CD4-positive, CD25-positive, alpha-beta regulatory T cell (primary cell): ENCODE data around the gene MEF2D. TPM values are rescaled to one million over a fixed set of nuclear protein-coding genes. Genes with fewer than 3 reads are reported as not detected.
A peak's percentile ranks its signal among the peaks of the same experiment; 100 is the strongest.

Experiments used
- ATAC-seq, 2 donors: fragments of 150-1000 bp; cut with Tn5 transposase; one replicate each; pipeline ENCODE4 v1.10.0; 2021; ENCODE audit warnings: low read depth in 2 of 2, moderate number of reproducible peaks in 2 of 2, moderate library complexity in 1 of 2
- DNase-seq, 3 donors: peaks; one replicate each; pipeline versions ENCODE4 v3.0.0 to v3.0.0-alpha.2; 2012 to 2022; ENCODE audit warnings: mixed read lengths in 1 of 3
- H3K27ac ChIP-seq: one replicate; pipeline ENCODE4 v1.7.0; 2013; ENCODE audit warnings: mild to moderate bottlenecking, low read length; ENCODE audit not compliant: insufficient read depth, poor library complexity, severe bottlenecking
- H3K27me3 ChIP-seq: one replicate; pipeline ENCODE4 v1.7.0; 2013; ENCODE audit warnings: low read length; ENCODE audit not compliant: control insufficient read depth, insufficient read depth
- H3K36me3 ChIP-seq: one replicate; pipeline ENCODE4 v1.7.0; 2013; ENCODE audit warnings: mild to moderate bottlenecking, low read length, moderate library complexity; ENCODE audit not compliant: control insufficient read depth, insufficient read depth
- H3K4me1 ChIP-seq: 2 replicates; pipeline ENCODE4 v1.7.0; 2013; ENCODE audit warnings: mild to moderate bottlenecking, low read length; ENCODE audit not compliant: insufficient read depth, control insufficient read depth, poor library complexity, severe bottlenecking
- H3K4me3 ChIP-seq: one replicate; pipeline ENCODE4 v1.7.0; 2013; ENCODE audit warnings: low read depth, mild to moderate bottlenecking, low read length, moderate library complexity
- H3K9me3 ChIP-seq, 2 experiments: 1 replicate in 1 of 2; 2 replicates in 1 of 2; pipeline ENCODE4 v1.7.0; 2013; ENCODE audit warnings: low read length in 2 of 2, mild to moderate bottlenecking in 1 of 2, moderate library complexity in 1 of 2; ENCODE audit not compliant: control insufficient read depth in 2 of 2
- H3K27ac Mint-ChIP-seq, 3 donors: one replicate each; pipeline ENCODE4 v1.8.0; 2020 to 2022; ENCODE audit warnings: mild to moderate bottlenecking in 3 of 3, mixed read lengths in 3 of 3, moderate library complexity in 2 of 3
- H3K27me3 Mint-ChIP-seq: one replicate; pipeline ENCODE4 v1.8.0; 2022; ENCODE audit warnings: mild to moderate bottlenecking, mixed read lengths
- H3K36me3 Mint-ChIP-seq: one replicate; pipeline ENCODE4 v1.8.0; 2020; ENCODE audit warnings: mixed read lengths
- H3K4me1 Mint-ChIP-seq, 4 donors: one replicate each; pipeline ENCODE4 v1.8.0; 2020 to 2022; ENCODE audit warnings: mixed read lengths in 4 of 4, mild to moderate bottlenecking in 1 of 4
- H3K4me3 Mint-ChIP-seq, 4 donors: one replicate each; pipeline ENCODE4 v1.8.0; 2020 to 2022; ENCODE audit warnings: mild to moderate bottlenecking in 4 of 4, mixed read lengths in 4 of 4, moderate library complexity in 3 of 4
- H3K9me3 Mint-ChIP-seq, 7 donors: one replicate each; pipeline ENCODE4 v1.8.0; 2020 to 2022; ENCODE audit warnings: mixed read lengths in 7 of 7, mild to moderate bottlenecking in 3 of 7, moderate library complexity in 2 of 7
- polyA plus RNA-seq, 4 donors: library from polyadenylated mRNA; unstranded; fragments of 300-500 nt; fragmentation: Illumina TruSeq; gene quantifications; one replicate each; pipeline ENCODE4 v1.2.3, GENCODE V29; 2021
- total RNA-seq: library from RNA; stranded (reverse); gene quantifications from one replicate; pipeline ENCODE4 v1.2.3, GENCODE V29; 2022

MEF2D gene
- total and polyA plus RNA-seq, 5 donors from 2014 or later, result 4.6 to 186 (median 7.0) TPM

DNA sequence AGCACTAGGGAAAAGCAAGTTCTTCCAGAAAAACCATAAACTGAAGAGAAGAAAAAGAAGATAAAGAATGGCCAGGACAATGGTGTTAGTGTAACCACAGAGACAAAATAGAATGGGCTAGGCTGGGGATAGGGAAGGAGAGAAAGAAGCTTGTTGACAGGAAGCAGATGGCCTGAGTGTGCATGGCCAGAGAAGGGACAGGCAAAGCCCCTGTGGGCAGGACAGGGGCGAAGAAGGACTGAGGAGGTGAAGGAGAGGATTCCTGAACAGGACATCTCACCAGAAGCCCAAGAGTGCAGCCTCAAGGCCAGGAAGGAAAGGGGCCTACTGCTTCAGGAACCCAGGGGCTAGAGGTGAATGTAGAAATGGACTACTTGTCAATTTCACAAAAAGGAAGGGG lies 42.5 kb upstream of the MEF2D start:
- Mint-ChIP-seq H3K4me3 (no peak overlapping the region), H3K27me3 (no peaks in the 10 kb centered on the region), H3K27ac (peak overlapping the region in 2 of 3 donors; percentile 49 to 67), H3K9me3 (no peaks in the 10 kb centered on the region), H3K4me1 (peaks cover 0 to 2% (median 0%) of the 10 kb centered on the region in 4 donors), H3K36me3 (no peaks in the 10 kb centered on the region)
- Histone ChIP-seq H3K9me3 (no peaks in the 10 kb centered on the region), H3K4me3 (no peak overlapping the region), H3K36me3 (no peaks in the 10 kb centered on the region), H3K4me1 (no peaks in the 10 kb centered on the region), H3K27me3 (no peaks in the 10 kb centered on the region), H3K27ac (no peak overlapping the region)
- ATAC-seq (no peak), DNase-seq (no peak)

DNA sequence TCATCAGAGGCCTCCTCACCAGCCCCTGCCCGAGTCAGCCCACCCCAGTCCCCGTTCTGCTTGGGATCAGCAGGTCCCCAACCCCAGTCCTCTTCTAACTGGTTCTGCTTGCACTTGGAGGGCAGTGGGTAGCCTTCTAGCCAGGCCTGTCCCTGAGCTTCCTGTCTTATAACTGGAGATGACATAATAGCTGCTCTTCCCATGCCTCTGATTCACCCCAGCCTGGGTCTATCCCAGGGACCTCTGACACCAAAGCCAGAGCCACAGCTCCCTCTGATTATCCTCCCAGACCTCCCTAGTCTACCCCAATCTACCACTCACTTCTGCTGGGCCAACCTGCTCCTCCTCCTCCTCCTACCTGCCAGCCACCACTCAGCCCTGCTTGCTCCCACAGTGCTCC lies 40.4 kb upstream of the MEF2D start:
- H3K27ac Mint-ChIP-seq, result peak overlapping the region in 1 of 3 donors; percentile 37
- H3K9me3 ChIP-seq, result no peaks in the 10 kb centered on the region
- H3K4me1 Mint-ChIP-seq, result peaks cover 0 to 2% (median 0%) of the 10 kb centered on the region in 4 donors
- H3K4me3 Mint-ChIP-seq, result no peak overlapping the region
- no peak overlapping the region for H3K27ac ChIP-seq
- H3K27me3 Mint-ChIP-seq, result no peaks in the 10 kb centered on the region
- no peak for DNase-seq
- no peaks in the 10 kb centered on the region for H3K36me3 ChIP-seq
- H3K36me3 Mint-ChIP-seq, result no peaks in the 10 kb centered on the region
- no peak for ATAC-seq
- H3K4me3 ChIP-seq, result no peak overlapping the region
- no peaks in the 10 kb centered on the region for H3K9me3 Mint-ChIP-seq
- no peaks in the 10 kb centered on the region for H3K27me3 ChIP-seq
- no peaks in the 10 kb centered on the region for H3K4me1 ChIP-seq

DNA sequence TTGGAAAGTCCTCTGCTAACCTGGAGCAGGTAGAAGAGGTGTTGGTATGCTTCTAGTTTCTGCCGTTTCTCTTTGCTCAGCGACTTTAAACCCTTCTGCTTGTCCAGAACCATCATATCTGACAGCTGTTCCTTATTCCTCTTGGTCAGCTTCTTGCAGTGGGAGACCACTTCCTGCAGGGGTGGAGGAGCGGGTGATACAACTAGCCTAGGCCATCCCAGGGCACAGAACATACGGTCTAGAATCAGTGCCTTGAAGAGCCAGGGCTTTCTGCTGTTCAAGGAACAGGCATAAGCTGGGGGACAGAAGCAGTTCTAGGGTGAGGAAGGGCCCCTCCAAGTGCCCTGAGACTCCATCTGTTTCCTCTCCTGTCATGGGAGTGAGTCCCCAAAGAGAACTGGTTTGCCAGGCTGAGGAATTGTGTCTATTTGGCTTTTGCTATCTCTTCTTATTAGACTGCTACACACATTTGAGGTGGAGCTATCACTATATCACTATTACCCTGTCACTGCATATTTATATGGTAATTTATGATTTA lies 39.3 kb upstream of the MEF2D start:
- no peaks in the 10 kb centered on the region for H3K4me1 ChIP-seq
- no peak overlapping the region for H3K27ac ChIP-seq
- no peaks in the 10 kb centered on the region for H3K9me3 Mint-ChIP-seq
- no peaks in the 10 kb centered on the region for H3K36me3 ChIP-seq
- no peak for ATAC-seq
- H3K4me1 Mint-ChIP-seq, result peaks cover 0 to 2% (median 0%) of the 10 kb centered on the region in 4 donors
- H3K27me3 ChIP-seq, result no peaks in the 10 kb centered on the region
- no peak overlapping the region for H3K4me3 ChIP-seq
- no peak overlapping the region for H3K4me3 Mint-ChIP-seq
- peak overlapping the region in 1 of 3 donors; percentile 68 for H3K27ac Mint-ChIP-seq
- no peaks in the 10 kb centered on the region for H3K9me3 ChIP-seq
- H3K36me3 Mint-ChIP-seq, result no peaks in the 10 kb centered on the region
- no peaks in the 10 kb centered on the region for H3K27me3 Mint-ChIP-seq
- DNase-seq, result no peak

DNA sequence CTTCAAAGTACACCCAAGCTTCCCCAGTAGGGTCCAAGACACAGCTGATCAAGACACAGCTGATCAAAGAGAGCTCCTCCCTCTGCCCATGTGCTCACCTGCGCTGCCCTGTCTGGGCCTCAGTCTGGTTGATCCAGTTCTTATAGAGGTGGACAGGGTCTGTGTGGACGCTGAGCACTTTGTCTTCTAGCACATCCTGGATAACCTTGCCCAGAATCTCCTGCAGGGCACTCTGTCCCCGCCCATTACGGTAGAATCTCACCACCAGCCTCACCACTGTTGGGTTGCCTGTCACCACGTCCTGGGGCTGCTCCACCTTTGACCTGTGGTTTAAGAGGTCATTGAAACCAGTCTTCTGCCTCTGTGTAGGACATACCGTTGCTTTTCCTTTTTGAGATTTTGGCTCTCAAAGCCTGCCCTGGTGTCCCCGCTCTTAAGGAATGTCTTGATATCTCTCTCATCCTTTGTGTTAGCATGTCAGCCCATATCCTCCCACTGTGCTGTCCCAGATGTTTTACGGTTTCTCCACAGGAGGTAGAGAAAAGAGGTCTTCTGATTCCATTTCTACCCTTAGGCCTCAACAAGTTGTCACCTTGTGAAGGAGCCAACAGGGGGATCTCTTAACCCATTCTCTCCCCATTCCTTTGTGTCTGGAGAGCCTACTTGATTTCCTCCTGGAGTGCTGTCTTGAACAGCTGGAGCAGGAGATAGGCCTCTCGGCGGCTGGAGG lies 38.3 kb upstream of the MEF2D start:
- Histone ChIP-seq H3K4me3 (no peak overlapping the region), H3K9me3 (no peaks in the 10 kb centered on the region), H3K4me1 (no peaks in the 10 kb centered on the region), H3K36me3 (no peaks in the 10 kb centered on the region), H3K27ac (no peak overlapping the region), H3K27me3 (no peaks in the 10 kb centered on the region)
- ATAC-seq (no peak), DNase-seq (no peak)
- Mint-ChIP-seq H3K4me1 (peaks cover 0 to 2% (median 0%) of the 10 kb centered on the region in 4 donors), H3K9me3 (no peaks in the 10 kb centered on the region), H3K27ac (peak overlapping the region in 2 of 3 donors; percentile 43 to 68), H3K27me3 (no peaks in the 10 kb centered on the region), H3K36me3 (no peaks in the 10 kb centered on the region), H3K4me3 (no peak overlapping the region)

DNA sequence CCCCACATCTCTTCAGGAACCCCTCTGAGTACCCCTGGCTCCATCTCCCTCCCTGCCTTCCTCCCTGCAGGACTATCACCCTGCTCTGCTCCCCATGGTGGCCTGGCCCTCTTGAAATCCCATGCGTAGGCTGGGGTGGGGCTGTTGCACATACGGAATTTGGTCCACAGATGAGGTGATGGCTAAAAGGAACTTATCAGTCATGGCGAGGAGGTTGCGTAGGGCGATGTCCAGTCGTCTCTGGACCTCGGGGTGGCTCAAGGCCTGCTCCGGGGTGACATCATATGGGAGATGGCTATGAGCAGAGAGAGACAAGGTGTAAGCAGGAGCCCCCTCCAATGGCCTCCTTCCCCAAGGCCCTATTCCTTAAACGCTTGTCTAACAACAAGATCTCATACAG lies 36.5 kb upstream of the MEF2D start:
- Histone ChIP-seq H3K4me1 (no peaks in the 10 kb centered on the region), H3K27me3 (no peaks in the 10 kb centered on the region), H3K27ac (no peak overlapping the region), H3K9me3 (no peaks in the 10 kb centered on the region), H3K4me3 (no peak overlapping the region), H3K36me3 (no peaks in the 10 kb centered on the region)
- Mint-ChIP-seq H3K27me3 (no peaks in the 10 kb centered on the region), H3K9me3 (no peaks in the 10 kb centered on the region), H3K4me3 (peak overlapping the region in 1 of 4 donors; percentile 75), H3K27ac (peak overlapping the region in 2 of 3 donors; percentile 30 to 47), H3K36me3 (no peaks in the 10 kb centered on the region), H3K4me1 (peaks cover 0 to 2% (median 0%) of the 10 kb centered on the region in 4 donors)
- ATAC-seq (no peak), DNase-seq (no peak)

DNA sequence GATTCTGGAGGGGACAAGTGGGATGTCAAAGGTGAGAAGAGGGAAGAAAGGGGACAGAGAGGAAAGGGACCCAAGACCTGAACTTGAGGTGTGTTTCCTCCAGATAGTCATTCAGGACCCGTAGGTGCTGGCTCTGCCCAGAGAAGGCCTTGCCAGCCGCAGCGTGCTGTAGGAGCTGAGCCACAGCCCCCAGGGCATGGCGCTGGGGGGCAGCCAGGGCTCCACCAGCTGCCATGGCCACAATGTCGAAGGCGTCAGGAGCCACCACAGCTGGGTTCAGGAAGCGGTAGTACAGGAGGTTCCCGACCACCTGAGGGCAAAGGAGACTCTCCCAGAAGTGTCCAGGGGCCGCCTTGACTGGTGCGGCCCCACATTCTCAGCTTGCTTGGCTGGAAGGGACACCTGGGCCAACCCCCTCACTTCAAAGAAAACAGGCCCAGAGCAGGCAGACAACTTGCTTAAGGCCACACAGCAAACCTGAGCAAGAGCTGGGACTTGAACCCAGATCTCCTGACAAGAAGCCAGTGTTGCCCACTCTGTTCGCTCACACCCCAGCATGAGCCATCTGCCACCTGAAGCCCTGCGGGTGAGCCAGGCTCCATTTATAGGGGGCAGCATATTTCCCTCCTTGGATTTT lies 34.0 kb upstream of the MEF2D start:
- no peaks in the 10 kb centered on the region for H3K36me3 ChIP-seq
- Mint-ChIP-seq H3K4me1 (peaks cover 0 to 2% (median 0%) of the 10 kb centered on the region in 4 donors), H3K4me3 (no peak overlapping the region), H3K36me3 (no peaks in the 10 kb centered on the region), H3K9me3 (no peaks in the 10 kb centered on the region), H3K27ac (peak overlapping the region in 1 of 3 donors; percentile 86), H3K27me3 (no peaks in the 10 kb centered on the region)
- H3K4me3 ChIP-seq, result no peak overlapping the region
- DNase-seq (no peak), ATAC-seq (no peak)
- no peaks in the 10 kb centered on the region for H3K4me1 ChIP-seq
- no peak overlapping the region for H3K27ac ChIP-seq
- no peaks in the 10 kb centered on the region for H3K9me3 ChIP-seq
- no peaks in the 10 kb centered on the region for H3K27me3 ChIP-seq

DNA sequence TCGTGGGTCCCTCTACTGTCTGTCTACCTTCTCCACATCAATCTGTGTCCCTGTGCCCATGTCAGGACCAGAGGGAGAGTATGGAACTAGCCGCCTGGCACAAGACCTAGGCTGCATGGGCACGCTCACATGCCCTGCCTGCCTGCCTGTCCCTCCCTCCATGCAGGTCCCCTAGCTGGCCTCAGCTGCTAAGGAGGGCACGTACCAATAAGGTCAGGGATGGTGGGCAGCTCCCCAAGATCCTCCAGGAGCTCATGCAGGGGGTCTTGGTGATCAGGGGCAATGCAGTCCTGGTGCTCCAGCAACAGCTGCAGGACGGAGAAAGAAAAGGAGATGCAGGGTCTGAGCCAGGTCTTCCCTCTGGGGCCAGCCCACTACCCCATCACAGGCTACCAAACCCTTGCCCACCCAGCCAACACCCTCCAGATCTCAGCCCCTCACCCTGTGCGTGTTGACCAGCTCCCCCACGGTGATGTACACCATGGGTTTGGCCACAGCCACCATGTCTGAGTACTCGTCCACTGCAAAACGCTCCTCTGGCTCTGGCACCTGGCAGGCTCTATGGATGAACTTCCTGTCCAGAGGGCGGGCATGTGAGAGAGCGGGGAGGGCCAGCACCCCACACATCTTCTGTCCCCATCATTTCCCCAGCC lies 33.1 kb upstream of the MEF2D start:
- no peaks in the 10 kb centered on the region for H3K36me3 ChIP-seq
- no peaks in the 10 kb centered on the region for H3K9me3 ChIP-seq
- H3K4me1 ChIP-seq, result peaks cover 2% of the 10 kb centered on the region
- no peak overlapping the region for H3K4me3 ChIP-seq
- DNase-seq (no peak), ATAC-seq (no peak)
- Mint-ChIP-seq H3K4me3 (no peak overlapping the region), H3K4me1 (peaks cover under 1 to 5% (median 2%) of the 10 kb centered on the region in 4 donors), H3K27me3 (no peaks in the 10 kb centered on the region), H3K27ac (peak overlapping the region in 2 of 3 donors; percentile 64 to 86), H3K36me3 (no peaks in the 10 kb centered on the region), H3K9me3 (no peaks in the 10 kb centered on the region)
- H3K27ac ChIP-seq, result no peak overlapping the region
- no peaks in the 10 kb centered on the region for H3K27me3 ChIP-seq
